HEK293 (cell line): ENCODE data around the gene GCLM.

Experiments
- CTCF ChIA-PET: fragments of 350-600 bp; formaldehyde crosslinking; extraction: SDS; loops from one replicate; lab custom pipeline; 2021; ENCODE audit warnings: antibody characterized with exemption; lab: Yijun Ruan, JAX
- POLR2A ChIA-PET: fragments of 300-600 bp; formaldehyde crosslinking; extraction: SDS; loops from one replicate; lab custom pipeline; 2020; ENCODE audit warnings: antibody characterized with exemption, inconsistent platforms; lab: Yijun Ruan, JAX
- H3K27ac ChIP-seq: fragments of 200-500 bp; sonication (Bioruptor generic); 2 replicates; pipeline ENCODE4 v1.5.1; 2014; ENCODE audit warnings: low read depth, low read length, control low read depth, inconsistent platforms; ENCODE audit errors: extremely low read depth
- H3K36me3 ChIP-seq, 2 experiments: fragments of 200-500 bp in 1 of 2; sonication (Bioruptor generic) in 1 of 2; 1 replicate in 1 of 2; 2 replicates in 1 of 2; pipeline ENCODE4 v1.5.1; 2014 to 2017; ENCODE audit warnings: inconsistent platforms in 2 of 2, low read length in 2 of 2; ENCODE audit not compliant: control insufficient read depth in 2 of 2, insufficient read depth in 1 of 2
- H3K4me1 ChIP-seq: fragments of 200-500 bp; sonication (Bioruptor generic); 2 replicates; pipeline ENCODE4 v1.5.1; 2014; ENCODE audit warnings: mild to moderate bottlenecking, low read length, inconsistent platforms; ENCODE audit not compliant: control insufficient read depth, insufficient read depth
- H3K4me3 ChIP-seq: 2 replicates; pipeline ENCODE4 v1.5.1; 2011; ENCODE audit warnings: low read depth, mild to moderate bottlenecking, control low read depth, low read length, moderate library complexity
- H3K9me3 ChIP-seq: fragments of 200-500 bp; sonication (Bioruptor generic); 2 replicates; pipeline ENCODE4 v1.5.1; 2014; ENCODE audit warnings: low read depth, low read length, inconsistent platforms; ENCODE audit not compliant: control insufficient read depth, insufficient read depth
- HOXA7 ChIP-seq: sonication (generic); formaldehyde crosslinking; IDR thresholded peaks from 2 replicates; pipeline ENCODE4 v1.8.1; 2022; ENCODE audit warnings: missing genetic modification reagents, borderline replicate concordance
- ZBTB7A ChIP-seq: fragments of 450-650 bp; formaldehyde crosslinking; IDR thresholded peaks from 2 replicates; pipeline ENCODE4 v1.5.1; 2016; ENCODE audit warnings: low read depth, missing biosample characterization, missing genetic modification characterization
- ZFP3 ChIP-seq: fragments of 450-650 bp; formaldehyde crosslinking; IDR thresholded peaks from 2 replicates; pipeline ENCODE4 v1.5.1; 2016; ENCODE audit warnings: low read depth, missing biosample characterization, missing genetic modification characterization
- ZFP41 ChIP-seq: fragments of 450-650 bp; formaldehyde crosslinking; IDR thresholded peaks from 2 replicates; pipeline ENCODE4 v1.5.1; 2016; ENCODE audit warnings: missing biosample characterization, missing genetic modification characterization, borderline replicate concordance
- ZNF146 ChIP-seq: fragments of 450-650 bp; formaldehyde crosslinking; IDR thresholded peaks from 2 replicates; pipeline ENCODE4 v1.5.1; 2016; ENCODE audit warnings: missing biosample characterization, missing genetic modification characterization
- ZNF184 ChIP-seq: fragments of 450-650 bp; IDR thresholded peaks from 2 replicates; pipeline ENCODE4 v1.5.1; 2018; ENCODE audit warnings: missing biosample characterization, mild to moderate bottlenecking, missing genetic modification characterization
- ZNF2 ChIP-seq: fragments of 450-650 bp; formaldehyde crosslinking; IDR thresholded peaks from 2 replicates; pipeline ENCODE4 v1.5.1; 2016; ENCODE audit warnings: missing biosample characterization, missing genetic modification characterization
- ZNF223 ChIP-seq: fragments of 450-650 bp; formaldehyde crosslinking; IDR thresholded peaks from 2 replicates; pipeline ENCODE4 v1.5.1; 2016; ENCODE audit warnings: missing biosample characterization, missing genetic modification characterization
- ZNF324 ChIP-seq: fragments of 450-650 bp; formaldehyde crosslinking; IDR thresholded peaks from 2 replicates; pipeline ENCODE4 v1.5.1; 2016; ENCODE audit warnings: missing biosample characterization, missing genetic modification characterization
- ZNF404 ChIP-seq: fragments of 450-650 bp; formaldehyde crosslinking; IDR thresholded peaks from 2 replicates; pipeline ENCODE4 v1.5.1; 2017; ENCODE audit warnings: missing biosample characterization, missing genetic modification characterization
- ZNF433 ChIP-seq: fragments of 450-650 bp; formaldehyde crosslinking; IDR thresholded peaks from 2 replicates; pipeline ENCODE4 v1.5.1; 2016; ENCODE audit warnings: missing biosample characterization, missing genetic modification characterization, low read depth
- ZNF664 ChIP-seq: fragments of 450-650 bp; formaldehyde crosslinking; IDR thresholded peaks from 2 replicates; pipeline ENCODE4 v1.5.1; 2016; ENCODE audit warnings: missing biosample characterization, missing genetic modification characterization
- ZNF677 ChIP-seq: fragments of 450-650 bp; IDR thresholded peaks from 2 replicates; pipeline ENCODE4 v1.5.0; 2018; ENCODE audit warnings: missing biosample characterization, mild to moderate bottlenecking, missing genetic modification characterization, moderate library complexity
- ZNF843 ChIP-seq: fragments of 450-650 bp; formaldehyde crosslinking; IDR thresholded peaks from 2 replicates; pipeline ENCODE4 v1.5.1; 2016; ENCODE audit warnings: missing biosample characterization, missing genetic modification characterization
- ZSCAN23 ChIP-seq: fragments of 450-650 bp; formaldehyde crosslinking; IDR thresholded peaks from 2 replicates; pipeline ENCODE4 v1.5.1; 2016; ENCODE audit warnings: missing biosample characterization, missing genetic modification characterization
- ZXDB ChIP-seq: fragments of 450-650 bp; formaldehyde crosslinking; IDR thresholded peaks from 2 replicates; pipeline ENCODE4 v1.5.1; 2016; ENCODE audit warnings: missing biosample characterization, missing genetic modification characterization
- TF ChIP-seq, protein P1 (sequence below): fragments of 450-650 bp; formaldehyde crosslinking; IDR thresholded peaks from 2 replicates; pipeline ENCODE4 v1.5.1; 2016; ENCODE audit warnings: missing biosample characterization, missing genetic modification characterization
- TF ChIP-seq, protein P2 (sequence below): fragments of 450-650 bp; formaldehyde crosslinking; IDR thresholded peaks from 2 replicates; pipeline ENCODE4 v1.5.0; 2017; ENCODE audit warnings: missing biosample characterization, missing genetic modification characterization, borderline replicate concordance
- TF ChIP-seq, protein P3 (sequence below): fragments of 450-650 bp; formaldehyde crosslinking; IDR thresholded peaks from 2 replicates; pipeline ENCODE4 v1.5.1; 2016; ENCODE audit warnings: missing biosample characterization, missing genetic modification characterization
- TF ChIP-seq, protein P4 (sequence below): fragments of 450-650 bp; IDR thresholded peaks from 2 replicates; pipeline ENCODE4 v1.5.1; 2018; ENCODE audit warnings: missing biosample characterization, missing genetic modification characterization

GCLM gene

DNA sequence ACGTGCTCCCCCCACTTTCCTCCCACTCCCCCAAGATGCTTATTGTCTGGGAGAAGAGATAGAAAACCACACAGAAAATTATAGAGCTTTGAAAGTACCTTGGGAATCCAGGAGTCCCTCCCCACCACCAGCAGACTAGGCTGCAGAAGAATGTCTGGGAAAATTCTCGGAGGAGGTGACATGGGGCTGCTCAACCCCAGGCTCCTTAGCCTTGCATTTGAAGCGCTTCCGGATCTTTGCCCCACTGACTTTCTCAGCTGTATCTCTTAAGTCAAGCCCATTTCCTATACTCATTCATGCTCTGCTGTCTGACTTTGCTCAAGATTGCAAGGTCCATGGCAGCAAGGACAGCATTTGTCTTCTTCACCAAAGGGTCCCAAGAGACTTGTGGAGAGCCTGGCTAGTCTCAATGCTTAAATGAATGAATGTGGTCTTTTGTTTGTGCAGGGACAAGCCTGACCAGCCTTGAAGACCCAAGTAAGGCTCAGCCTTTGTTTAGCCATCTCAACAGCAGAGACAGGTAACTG, 68.2 kb downstream of the GCLM start:
- Histone ChIP-seq H3K4me1 (peaks cover 3% of the 10 kb centered on the region; the same call in 1 of the 2 replicates), H3K4me3 (no peak overlapping the region), H3K36me3 (no peaks in the 10 kb centered on the region), H3K9me3 (no peaks in the 10 kb centered on the region), H3K27ac (no peak overlapping the region)
- POLR2A ChIA-PET = no interaction called here
- no peak for TF ChIP-seq ZNF2 (tag by site-specific recombination)
- TF ChIP-seq ZNF433 (tag by site-specific recombination) = no peak
- TF ChIP-seq ZFP41 (tag by site-specific recombination) = no peak
- TF ChIP-seq, protein P1, sequence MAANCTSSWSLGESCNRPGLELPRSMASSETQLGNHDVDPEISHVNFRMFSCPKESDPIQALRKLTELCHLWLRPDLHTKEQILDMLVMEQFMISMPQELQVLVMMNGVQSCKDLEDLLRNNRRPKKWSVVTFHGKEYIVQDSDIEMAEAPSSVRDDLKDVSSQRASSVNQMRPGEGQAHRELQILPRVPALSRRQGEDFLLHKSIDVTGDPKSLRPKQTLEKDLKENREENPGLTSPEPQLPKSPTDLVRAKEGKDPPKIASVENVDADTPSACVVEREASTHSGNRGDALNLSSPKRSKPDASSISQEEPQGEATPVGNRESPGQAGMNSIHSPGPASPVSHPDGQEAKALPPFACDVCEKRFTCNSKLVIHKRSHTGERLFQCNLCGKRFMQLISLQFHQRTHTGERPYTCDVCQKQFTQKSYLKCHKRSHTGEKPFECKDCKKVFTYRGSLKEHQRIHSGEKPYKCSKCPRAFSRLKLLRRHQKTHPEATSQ (tag by site-specific recombination) = no peak
- no peak for TF ChIP-seq ZSCAN23 (tag by site-specific recombination)
- TF ChIP-seq ZNF404 (tag by site-specific recombination) = no peak
- no peak for TF ChIP-seq ZNF677
- no peak for TF ChIP-seq ZNF184
- TF ChIP-seq ZNF223 (tag by site-specific recombination) = no peak
- TF ChIP-seq HOXA7 = no peak
- CTCF ChIA-PET = interaction anchor here (0.9 to 7.9 kb wide), 2 partner anchors 25 to 168 kb away, joined by 3 to 120 read pairs; no protein-coding TSS in a partner anchor

DNA sequence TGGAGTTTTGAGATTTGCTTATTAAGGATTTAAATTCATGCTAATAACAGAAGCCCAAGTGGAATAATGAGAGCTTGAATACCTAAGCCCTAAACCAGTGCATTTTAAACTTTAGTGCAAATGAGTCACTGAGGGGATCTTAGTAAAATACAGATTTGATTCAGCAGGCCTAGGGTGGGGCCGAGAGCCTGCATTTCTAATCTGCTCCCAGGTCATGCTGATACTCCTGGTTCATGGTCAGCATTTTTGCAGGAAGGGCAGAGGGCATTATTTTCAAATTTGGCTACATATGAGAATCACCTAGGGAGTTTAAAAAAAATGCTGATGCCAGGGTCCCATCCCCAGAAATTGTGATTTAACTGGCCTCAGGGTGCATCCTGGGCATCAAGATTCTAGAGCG, 69.5 kb downstream of the GCLM start:
- no peak overlapping the region for H3K4me3 ChIP-seq
- H3K27ac ChIP-seq = no peak overlapping the region
- CTCF ChIA-PET = interaction anchor here (0.8 to 7.9 kb wide), 2 partner anchors 24 to 210 kb away, joined by 3 to 120 read pairs; no protein-coding TSS in a partner anchor
- TF ChIP-seq ZNF843 (tag by site-specific recombination) (no peak), ZNF664 (tag by site-specific recombination) (no peak), ZNF146 (no peak), ZBTB7A (no peak), ZFP3 (tag by site-specific recombination) (no peak), ZXDB (no peak), ZNF324 (no peak)
- TF ChIP-seq, protein P2, sequence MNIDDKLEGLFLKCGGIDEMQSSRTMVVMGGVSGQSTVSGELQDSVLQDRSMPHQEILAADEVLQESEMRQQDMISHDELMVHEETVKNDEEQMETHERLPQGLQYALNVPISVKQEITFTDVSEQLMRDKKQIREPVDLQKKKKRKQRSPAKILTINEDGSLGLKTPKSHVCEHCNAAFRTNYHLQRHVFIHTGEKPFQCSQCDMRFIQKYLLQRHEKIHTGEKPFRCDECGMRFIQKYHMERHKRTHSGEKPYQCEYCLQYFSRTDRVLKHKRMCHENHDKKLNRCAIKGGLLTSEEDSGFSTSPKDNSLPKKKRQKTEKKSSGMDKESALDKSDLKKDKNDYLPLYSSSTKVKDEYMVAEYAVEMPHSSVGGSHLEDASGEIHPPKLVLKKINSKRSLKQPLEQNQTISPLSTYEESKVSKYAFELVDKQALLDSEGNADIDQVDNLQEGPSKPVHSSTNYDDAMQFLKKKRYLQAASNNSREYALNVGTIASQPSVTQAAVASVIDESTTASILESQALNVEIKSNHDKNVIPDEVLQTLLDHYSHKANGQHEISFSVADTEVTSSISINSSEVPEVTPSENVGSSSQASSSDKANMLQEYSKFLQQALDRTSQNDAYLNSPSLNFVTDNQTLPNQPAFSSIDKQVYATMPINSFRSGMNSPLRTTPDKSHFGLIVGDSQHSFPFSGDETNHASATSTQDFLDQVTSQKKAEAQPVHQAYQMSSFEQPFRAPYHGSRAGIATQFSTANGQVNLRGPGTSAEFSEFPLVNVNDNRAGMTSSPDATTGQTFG (tag by site-specific recombination) = no peak
- TF ChIP-seq, protein P3, sequence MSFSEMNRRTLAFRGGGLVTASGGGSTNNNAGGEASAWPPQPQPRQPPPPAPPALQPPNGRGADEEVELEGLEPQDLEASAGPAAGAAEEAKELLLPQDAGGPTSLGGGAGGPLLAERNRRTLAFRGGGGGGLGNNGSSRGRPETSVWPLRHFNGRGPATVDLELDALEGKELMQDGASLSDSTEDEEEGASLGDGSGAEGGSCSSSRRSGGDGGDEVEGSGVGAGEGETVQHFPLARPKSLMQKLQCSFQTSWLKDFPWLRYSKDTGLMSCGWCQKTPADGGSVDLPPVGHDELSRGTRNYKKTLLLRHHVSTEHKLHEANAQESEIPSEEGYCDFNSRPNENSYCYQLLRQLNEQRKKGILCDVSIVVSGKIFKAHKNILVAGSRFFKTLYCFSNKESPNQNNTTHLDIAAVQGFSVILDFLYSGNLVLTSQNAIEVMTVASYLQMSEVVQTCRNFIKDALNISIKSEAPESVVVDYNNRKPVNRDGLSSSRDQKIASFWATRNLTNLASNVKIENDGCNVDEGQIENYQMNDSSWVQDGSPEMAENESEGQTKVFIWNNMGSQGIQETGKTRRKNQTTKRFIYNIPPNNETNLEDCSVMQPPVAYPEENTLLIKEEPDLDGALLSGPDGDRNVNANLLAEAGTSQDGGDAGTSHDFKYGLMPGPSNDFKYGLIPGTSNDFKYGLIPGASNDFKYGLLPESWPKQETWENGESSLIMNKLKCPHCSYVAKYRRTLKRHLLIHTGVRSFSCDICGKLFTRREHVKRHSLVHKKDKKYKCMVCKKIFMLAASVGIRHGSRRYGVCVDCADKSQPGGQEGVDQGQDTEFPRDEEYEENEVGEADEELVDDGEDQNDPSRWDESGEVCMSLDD (tag by site-specific recombination) = no peak
- TF ChIP-seq, protein P4, sequence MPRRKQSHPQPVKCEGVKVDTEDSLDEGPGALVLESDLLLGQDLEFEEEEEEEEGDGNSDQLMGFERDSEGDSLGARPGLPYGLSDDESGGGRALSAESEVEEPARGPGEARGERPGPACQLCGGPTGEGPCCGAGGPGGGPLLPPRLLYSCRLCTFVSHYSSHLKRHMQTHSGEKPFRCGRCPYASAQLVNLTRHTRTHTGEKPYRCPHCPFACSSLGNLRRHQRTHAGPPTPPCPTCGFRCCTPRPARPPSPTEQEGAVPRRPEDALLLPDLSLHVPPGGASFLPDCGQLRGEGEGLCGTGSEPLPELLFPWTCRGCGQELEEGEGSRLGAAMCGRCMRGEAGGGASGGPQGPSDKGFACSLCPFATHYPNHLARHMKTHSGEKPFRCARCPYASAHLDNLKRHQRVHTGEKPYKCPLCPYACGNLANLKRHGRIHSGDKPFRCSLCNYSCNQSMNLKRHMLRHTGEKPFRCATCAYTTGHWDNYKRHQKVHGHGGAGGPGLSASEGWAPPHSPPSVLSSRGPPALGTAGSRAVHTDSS = no peak
- H3K4me1 ChIP-seq = no peaks in the 10 kb centered on the region
- POLR2A ChIA-PET = interaction anchor here (0.6 kb wide), 1 partner anchor 369 kb away, joined by 4 read pairs; no protein-coding TSS in a partner anchor
- no peaks in the 10 kb centered on the region for H3K36me3 ChIP-seq
- no peaks in the 10 kb centered on the region for H3K9me3 ChIP-seq
